Activated T-helper 2 cell treated with anti-CD3 and anti-CD28 coated beads, Interferon-gamma antibody, Interleukin-2, Interleukin-4, amounts not matched to agents 10 μg/mL and 5 μg/mL and 100 μg/mL, durations not matched to agents 14 hours and 24 hours and 36 hours (primary cell): Measurements from ENCODE around the gene PRAME. TPM values are rescaled to one million over a fixed set of nuclear protein-coding genes. Genes with fewer than 3 reads are reported as not detected.

Experiments
- DNase-seq: peaks from one replicate; pipeline ENCODE4 v3.0.0; 2021; ENCODE audit warnings: low spot score
- H3K27ac Mint-ChIP-seq: one replicate; pipeline ENCODE4 v1.8.0; 2021; ENCODE audit warnings: mixed read lengths
- H3K27me3 Mint-ChIP-seq: one replicate; pipeline ENCODE4 v1.8.0; 2021; ENCODE audit warnings: low read depth, mixed read lengths
- H3K36me3 Mint-ChIP-seq: one replicate; pipeline ENCODE4 v1.8.0; 2021; ENCODE audit warnings: low read depth, mixed read lengths
- H3K4me1 Mint-ChIP-seq: one replicate; pipeline ENCODE4 v1.8.0; 2021; ENCODE audit warnings: low read depth, mixed read lengths
- H3K4me3 Mint-ChIP-seq: one replicate; pipeline ENCODE4 v1.8.0; 2021; ENCODE audit warnings: low read depth, mild to moderate bottlenecking, moderate library complexity, mixed read lengths
- H3K9me3 Mint-ChIP-seq: one replicate; pipeline ENCODE4 v1.8.0; 2021; ENCODE audit warnings: mixed read lengths
- intact Hi-C: fragments of 100-400 bp; cut with micrococcal nuclease; formaldehyde crosslinking; loops from one replicate; pipeline ENCODE4 v1.15.1; 2023
- total RNA-seq: library from RNA; stranded (reverse); gene quantifications from 2 replicates; pipeline ENCODE4 v1.2.3, GENCODE V29; 2022

Gene PRAME
- total RNA-seq, 1 donor from 2014 or later, result not detected

- no peak for DNase-seq
- peaks cover 12% of the 10 kb centered on the region for H3K4me1 Mint-ChIP-seq
- H3K9me3 Mint-ChIP-seq, result peaks cover 15% of the 10 kb centered on the region
- H3K36me3 Mint-ChIP-seq, result peaks cover 29% of the 10 kb centered on the region
- intact Hi-C loops, result no loop called here
- no peak overlapping the region for H3K27ac Mint-ChIP-seq
- no peak overlapping the region for H3K4me3 Mint-ChIP-seq
- no peaks in the 10 kb centered on the region for H3K27me3 Mint-ChIP-seq
Observed at GRCh38 chr22:22506736-22507135, 52.3 kb downstream of the PRAME start.

GRCh38 chr22:22498267-22498666 is 60.8 kb downstream of the PRAME start:
- intact Hi-C loops, result no loop called here
- no peaks in the 10 kb centered on the region for H3K27me3 Mint-ChIP-seq
- H3K36me3 Mint-ChIP-seq, result peaks cover 3% of the 10 kb centered on the region
- no peaks in the 10 kb centered on the region for H3K4me1 Mint-ChIP-seq
- no peak overlapping the region for H3K4me3 Mint-ChIP-seq
- H3K27ac Mint-ChIP-seq, result no peak overlapping the region
- no peaks in the 10 kb centered on the region for H3K9me3 Mint-ChIP-seq
- DNase-seq, result no peak

Other genes starting within 250 kb of the PRAME start
- gene ZNF280B, start 50.5 kb downstream of the PRAME start, total RNA-seq, result 3.6 and 3.7 TPM in 2 replicates
- not detected in 2 replicates for gene ZNF280A, start 39.0 kb downstream of the PRAME start, total RNA-seq
- not detected in 2 replicates for gene GGTLC2, start 85.3 kb upstream of the PRAME start, total RNA-seq